Rectal smooth muscle tissue (tissue), 1 donor: ENCODE data around the gene CACNA1D.

Source experiments
- H3K27ac ChIP-seq: one replicate; pipeline ENCODE4 v1.7.0; 2013; ENCODE audit warnings: low read depth, low read length, inconsistent platforms
- H3K27me3 ChIP-seq: one replicate; pipeline ENCODE4 v1.7.0; 2013; ENCODE audit warnings: low read length; ENCODE audit not compliant: control insufficient read depth, insufficient read depth
- H3K36me3 ChIP-seq: one replicate; pipeline ENCODE4 v1.7.0; 2013; ENCODE audit warnings: low read length; ENCODE audit not compliant: control insufficient read depth, insufficient read depth
- H3K4me1 ChIP-seq: one replicate; pipeline ENCODE4 v1.7.0; 2013; ENCODE audit warnings: low read length; ENCODE audit not compliant: control insufficient read depth, insufficient read depth
- H3K4me3 ChIP-seq: one replicate; pipeline ENCODE4 v1.7.0; 2013; ENCODE audit warnings: low read length
- H3K9ac ChIP-seq: one replicate; pipeline ENCODE4 v1.7.0; 2013; ENCODE audit warnings: low read length

The CACNA1D gene

GRCh38 chr3:53518495-53518981, 24.1 kb downstream of the CACNA1D start:
- no peak overlapping the region for H3K4me3 ChIP-seq
- H3K27ac ChIP-seq = no peak overlapping the region
- H3K36me3 ChIP-seq = no peaks in the 10 kb centered on the region
- no peaks in the 10 kb centered on the region for H3K27me3 ChIP-seq
- H3K9ac ChIP-seq = no peak overlapping the region
- H3K4me1 ChIP-seq = peaks cover 8% of the 10 kb centered on the region

- H3K27ac ChIP-seq = no peak overlapping the region
- no peak overlapping the region for H3K4me3 ChIP-seq
- no peaks in the 10 kb centered on the region for H3K27me3 ChIP-seq
- no peaks in the 10 kb centered on the region for H3K36me3 ChIP-seq
- peaks cover 15% of the 10 kb centered on the region for H3K4me1 ChIP-seq
- H3K9ac ChIP-seq = no peak overlapping the region
Measured at GRCh38 chr3:53519065-53519709, 24.8 kb downstream of the CACNA1D start.

- Histone ChIP-seq H3K27me3 (no peaks in the 10 kb centered on the region), H3K4me3 (no peak overlapping the region), H3K9ac (no peak overlapping the region), H3K4me1 (peaks cover 36% of the 10 kb centered on the region), H3K27ac (peak overlapping the region; percentile 88), H3K36me3 (no peaks in the 10 kb centered on the region)
Measured at GRCh38 chr3:53523346-53523745, 28.9 kb downstream of the CACNA1D start.

GRCh38 chr3:53524566-53524965, 30.2 kb downstream of the CACNA1D start:
- Histone ChIP-seq H3K27me3 (no peaks in the 10 kb centered on the region), H3K27ac (peak overlapping the region; percentile 88)

GRCh38 chr3:53525765-53526703, 31.6 kb downstream of the CACNA1D start:
- Histone ChIP-seq H3K27me3 (no peaks in the 10 kb centered on the region), H3K27ac (peak overlapping the region; percentile 88), H3K4me3 (no peak overlapping the region), H3K4me1 (peaks cover 33% of the 10 kb centered on the region), H3K36me3 (no peaks in the 10 kb centered on the region), H3K9ac (no peak overlapping the region)

More at GRCh38 chr3:53524566-53524965, 30.2 kb downstream of the CACNA1D start:
- H3K36me3 ChIP-seq = no peaks in the 10 kb centered on the region
- H3K4me3 ChIP-seq = no peak overlapping the region
- H3K9ac ChIP-seq = no peak overlapping the region
- H3K4me1 ChIP-seq = peaks cover 33% of the 10 kb centered on the region

- Histone ChIP-seq H3K36me3 (no peaks in the 10 kb centered on the region), H3K4me3 (no peak overlapping the region), H3K27me3 (no peaks in the 10 kb centered on the region), H3K4me1 (peaks cover 33% of the 10 kb centered on the region), H3K27ac (peak overlapping the region; percentile 88), H3K9ac (no peak overlapping the region)
Measured at GRCh38 chr3:53526704-53527055, 32.3 kb downstream of the CACNA1D start.

GRCh38 chr3:53530205-53530604, 35.8 kb downstream of the CACNA1D start:
- H3K4me1 ChIP-seq = peaks cover 12% of the 10 kb centered on the region
- H3K27ac ChIP-seq = no peak overlapping the region
- H3K27me3 ChIP-seq = no peaks in the 10 kb centered on the region
- no peaks in the 10 kb centered on the region for H3K36me3 ChIP-seq
- no peak overlapping the region for H3K9ac ChIP-seq
- H3K4me3 ChIP-seq = no peak overlapping the region

GRCh38 chr3:53531749-53532148, 37.3 kb downstream of the CACNA1D start:
- Histone ChIP-seq H3K36me3 (no peaks in the 10 kb centered on the region), H3K4me3 (no peak overlapping the region), H3K27me3 (no peaks in the 10 kb centered on the region), H3K4me1 (no peaks in the 10 kb centered on the region), H3K27ac (no peak overlapping the region), H3K9ac (no peak overlapping the region)

- Histone ChIP-seq H3K27ac (no peak overlapping the region), H3K36me3 (no peaks in the 10 kb centered on the region), H3K9ac (no peak overlapping the region), H3K4me1 (no peaks in the 10 kb centered on the region), H3K27me3 (no peaks in the 10 kb centered on the region), H3K4me3 (no peak overlapping the region)
Measured at GRCh38 chr3:53533472-53533871, 39.1 kb downstream of the CACNA1D start.

GRCh38 chr3:53534216-53534615, 39.8 kb downstream of the CACNA1D start:
- no peak overlapping the region for H3K4me3 ChIP-seq
- H3K27ac ChIP-seq = no peak overlapping the region
- H3K27me3 ChIP-seq = no peaks in the 10 kb centered on the region
- no peaks in the 10 kb centered on the region for H3K36me3 ChIP-seq
- H3K9ac ChIP-seq = no peak overlapping the region
- H3K4me1 ChIP-seq = no peaks in the 10 kb centered on the region

- Histone ChIP-seq H3K27ac (no peak overlapping the region), H3K9ac (no peak overlapping the region), H3K4me3 (no peak overlapping the region), H3K36me3 (no peaks in the 10 kb centered on the region), H3K4me1 (no peaks in the 10 kb centered on the region), H3K27me3 (no peaks in the 10 kb centered on the region)
Measured at GRCh38 chr3:53534676-53535400, 40.4 kb downstream of the CACNA1D start.

GRCh38 chr3:53536282-53536681, 41.9 kb downstream of the CACNA1D start:
- Histone ChIP-seq H3K27ac (no peak overlapping the region), H3K27me3 (no peaks in the 10 kb centered on the region), H3K9ac (no peak overlapping the region)

More at GRCh38 chr3:53536282-53536681, 41.9 kb downstream of the CACNA1D start:
- Histone ChIP-seq H3K4me1 (no peaks in the 10 kb centered on the region), H3K36me3 (no peaks in the 10 kb centered on the region), H3K4me3 (no peak overlapping the region)
